H1 (cell line): Measurements from ENCODE around the gene AKAP12. TPM values are rescaled to one million over a fixed set of nuclear protein-coding genes. Genes with fewer than 3 reads are reported as not detected.
A peak's percentile ranks its signal among the peaks of the same experiment; 100 is the strongest.

Experiments
- CTCF ChIA-PET: fragments of 300-600 bp; sonication (Branson Sonifier 250); formaldehyde crosslinking; loops from one replicate; lab custom pipeline; 2021; ENCODE audit not compliant: partially characterized antibody; lab: Charles Lee
- POLR2A ChIA-PET: fragments of 300-600 bp; sonication (Branson Sonifier 250); formaldehyde crosslinking; loops from one replicate; lab custom pipeline; 2021; ENCODE audit warnings: inconsistent platforms; ENCODE audit not compliant: partially characterized antibody; lab: Charles Lee
- DNase-seq, 2 experiments: peaks; one replicate each; pipeline versions ENCODE4 v3.0.0 to v3.0.0-alpha.2; 2010 to 2022; ENCODE audit warnings: low spot score in 2 of 2, low read depth in 1 of 2, mixed read lengths in 1 of 2
- FAIRE-seq: peaks from 2 replicates; lab custom pipeline; 2011; peaks lifted over from hg19 to GRCh38; lab: Jason Lieb, UNC
- H2AFZ ChIP-seq: 2 replicates; pipeline ENCODE4 v1.8.1; 2012; ENCODE audit warnings: low read length, inconsistent platforms
- H2AK5ac ChIP-seq: 2 replicates; pipeline ENCODE4 v1.6.1; 2013; ENCODE audit warnings: low read depth, low read length
- H2BK120ac ChIP-seq: replicated peaks from 2 replicates; pipeline ENCODE3; 2013; ENCODE audit warnings: low read depth, low read length, inconsistent platforms
- H2BK12ac ChIP-seq: 2 replicates; pipeline ENCODE4 v1.6.1; 2013; ENCODE audit warnings: low read depth, low read length
- H2BK15ac ChIP-seq: 2 replicates; pipeline ENCODE4 v1.6.1; 2013; ENCODE audit warnings: low read length
- H2BK20ac ChIP-seq: 2 replicates; pipeline ENCODE4 v1.6.1; 2013; ENCODE audit warnings: low read length
- H2BK5ac ChIP-seq: 2 replicates; pipeline ENCODE4 v1.6.1; 2013; ENCODE audit warnings: low read depth, low read length
- H3K14ac ChIP-seq: 2 replicates; pipeline ENCODE4 v1.6.1; 2013; ENCODE audit warnings: inconsistent platforms; ENCODE audit not compliant: insufficient read length
- H3K18ac ChIP-seq: 2 replicates; pipeline ENCODE4 v1.6.1; 2013; ENCODE audit warnings: low read length; ENCODE audit errors: extremely low read depth
- H3K23ac ChIP-seq: 2 replicates; pipeline ENCODE4 v1.6.1; 2013; ENCODE audit warnings: inconsistent platforms; ENCODE audit not compliant: insufficient read length
- H3K23me2 ChIP-seq: 2 replicates; pipeline ENCODE4 v1.6.1; 2013; ENCODE audit warnings: low read depth, low read length
- H3K27ac ChIP-seq: 2 replicates; pipeline ENCODE4 v1.6.1; 2011; ENCODE audit warnings: low read depth, low read length, inconsistent platforms
- H3K27me3 ChIP-seq, 4 experiments: replicated peaks in 1 of 4; 1 replicate in 1 of 4; 2 replicates in 3 of 4; pipeline versions ENCODE4 v1.6.1 to v1.8.1; 2011 to 2013; ENCODE audit warnings: low read length in 3 of 4, mild to moderate bottlenecking in 3 of 4, inconsistent platforms in 2 of 4, mixed read lengths in 2 of 4, moderate library complexity in 1 of 4; ENCODE audit not compliant: control insufficient read depth in 3 of 4, insufficient read depth in 3 of 4; ENCODE audit errors: extremely low read depth in 1 of 4
- H3K36me3 ChIP-seq, 4 experiments: 2 replicates each; pipeline versions ENCODE4 v1.6.1 to v1.8.1; 2011 to 2013; ENCODE audit warnings: mild to moderate bottlenecking in 4 of 4, low read length in 3 of 4, moderate library complexity in 2 of 4, control low read depth in 1 of 4, inconsistent platforms in 1 of 4; ENCODE audit not compliant: insufficient read depth in 4 of 4, control insufficient read depth in 2 of 4
- H3K4ac ChIP-seq: replicated peaks from 2 replicates; pipeline ENCODE3; 2013; ENCODE audit warnings: low read length, low read depth, mixed read lengths, inconsistent platforms; ENCODE audit not compliant: insufficient read length
- H3K4me1 ChIP-seq, 4 experiments: replicated peaks in 1 of 4; 1 replicate in 1 of 4; 2 replicates in 3 of 4; pipeline versions ENCODE4 v1.6.1 to v1.8.1; 2011 to 2013; ENCODE audit warnings: low read length in 3 of 4, inconsistent platforms in 2 of 4, mixed read lengths in 1 of 4; ENCODE audit not compliant: insufficient read depth in 4 of 4, control insufficient read depth in 3 of 4
- H3K4me2 ChIP-seq, 2 experiments: 2 replicates each; pipeline versions ENCODE4 v1.6.1 to v1.8.1; 2011 to 2013; ENCODE audit warnings: low read depth in 2 of 2, low read length in 2 of 2, control low read depth in 1 of 2, inconsistent platforms in 1 of 2, mild to moderate bottlenecking in 1 of 2; ENCODE audit not compliant: insufficient read depth in 1 of 2
- H3K4me3 ChIP-seq, 4 experiments: fragments of 200-600, 300-600 bp in 1 of 4; sonication (generic), shearing (Covaris generic), sonication (Bioruptor Twin) in 1 of 4; 2 replicates each; pipeline versions ENCODE4 v1.5.1 to v1.8.1; 2011 to 2016; ENCODE audit warnings: low read length in 4 of 4, low read depth in 3 of 4, control low read depth in 2 of 4, inconsistent platforms in 2 of 4, mild to moderate bottlenecking in 2 of 4, mixed read lengths in 1 of 4, moderate library complexity in 1 of 4; ENCODE audit not compliant: insufficient read depth in 2 of 4; ENCODE audit errors: extremely low read depth in 1 of 4
- H3K56ac ChIP-seq: replicated peaks from 2 replicates; pipeline ENCODE3; 2013; ENCODE audit warnings: low read depth, mild to moderate bottlenecking, mixed read lengths, low read length, inconsistent platforms; ENCODE audit not compliant: insufficient read length
- H3K79me1 ChIP-seq: 2 replicates; pipeline ENCODE4 v1.6.1; 2013; ENCODE audit warnings: low read depth, low read length, control low read depth
- H3K79me2 ChIP-seq, 2 experiments: 2 replicates each; pipeline versions ENCODE4 v1.6.1 to v1.8.1; 2012 to 2013; ENCODE audit warnings: low read length in 2 of 2, mild to moderate bottlenecking in 2 of 2, inconsistent platforms in 1 of 2; ENCODE audit not compliant: insufficient read depth in 2 of 2, control insufficient read depth in 1 of 2
- H3K9ac ChIP-seq, 4 experiments: replicated peaks in 1 of 4; 1 replicate in 1 of 4; 2 replicates in 3 of 4; pipeline versions ENCODE4 v1.6.1 to v1.8.1; 2011 to 2013; ENCODE audit warnings: low read depth in 3 of 4, low read length in 3 of 4, control low read depth in 2 of 4, mild to moderate bottlenecking in 2 of 4, moderate library complexity in 2 of 4, inconsistent platforms in 1 of 4; ENCODE audit errors: extremely low read depth in 1 of 4
- H3K9me3 ChIP-seq, 2 experiments: 2 replicates each; pipeline versions ENCODE4 v1.6.1 to v1.8.1; 2012 to 2013; ENCODE audit warnings: mild to moderate bottlenecking in 2 of 2, moderate library complexity in 2 of 2, control low read depth in 1 of 2, inconsistent platforms in 1 of 2, low read depth in 1 of 2, low read length in 1 of 2, mixed read lengths in 1 of 2; ENCODE audit not compliant: insufficient read depth in 2 of 2
- H4K20me1 ChIP-seq, 2 experiments: replicated peaks in 1 of 2; 2 replicates each; pipeline versions ENCODE3 to v1.8.1; 2011 to 2013; ENCODE audit warnings: inconsistent platforms in 2 of 2, low read length in 2 of 2, mild to moderate bottlenecking in 1 of 2; ENCODE audit not compliant: insufficient read depth in 2 of 2, control insufficient read depth in 1 of 2
- H4K5ac ChIP-seq: 2 replicates; pipeline ENCODE4 v1.6.1; 2013; ENCODE audit warnings: low read length, low read depth, mixed read lengths, inconsistent platforms; ENCODE audit not compliant: insufficient read length
- H4K8ac ChIP-seq: 2 replicates; pipeline ENCODE4 v1.8.0; 2013; ENCODE audit warnings: mild to moderate bottlenecking, moderate library complexity, low read length, inconsistent platforms; ENCODE audit not compliant: insufficient read depth; ENCODE audit errors: extremely low read depth
- H4K91ac ChIP-seq: replicated peaks from 2 replicates; pipeline ENCODE3; 2013; ENCODE audit warnings: low read length, mixed read lengths, inconsistent platforms; ENCODE audit not compliant: insufficient read length
- MAFK ChIP-seq: IDR thresholded peaks from 2 replicates; pipeline ENCODE4 v1.6.1; 2012; ENCODE audit warnings: low read depth, mild to moderate bottlenecking, improper control_type of control experiment, low read length
- RBBP5 ChIP-seq: IDR thresholded peaks from 2 replicates; pipeline ENCODE4 v1.7.1; 2012; ENCODE audit warnings: low read depth, mild to moderate bottlenecking, inconsistent platforms, low read length, moderate library complexity, borderline replicate concordance
- WGBS, 2 experiments: shearing (Covaris generic) in 1 of 2; methylation state at CpG; one replicate each; pipeline versions ENCODE4 v1.1.6 to v1.1.7; 2013 to 2015; ENCODE audit warnings: low lambda C conversion rate in 2 of 2, mixed read lengths in 2 of 2, inconsistent platforms in 1 of 2, low coverage in 1 of 2, missing lambda C conversion rate in 1 of 2; ENCODE audit not compliant: insufficient replicate concordance in 2 of 2, insufficient coverage in 1 of 2, insufficient read length in 1 of 2; ENCODE audit errors: extremely low coverage in 1 of 2, missing lambda C conversion rate in 1 of 2; 5-methylcytosine and 5-hydroxymethylcytosine counted together
- polyA plus RNA-seq, 7 experiments: library from polyadenylated mRNA; depleted of rRNA in 3 of 7; stranded (reverse) in 5 of 7; unstranded in 2 of 7; fragments of >200 nt in 5 of 7; fragments of 200-250 nt in 2 of 7; gene quantifications; 1 replicate in 5 of 7; 2 replicates in 1 of 7; 4 replicates in 1 of 7; pipeline versions ENCODE4 v1.2.1 to v1.2.3, GENCODE V29; 2011 to 2013; ENCODE audit warnings: missing spikeins in 2 of 7, mixed read lengths in 2 of 7
- total RNA-seq: library from RNA; stranded (reverse); fragmentation: NEBNext Ultra II Directional; extraction: Animal tissue kit (Norgen Biotek cat#: 25700); gene quantifications from 2 replicates; pipeline ENCODE4 v1.2.1, GENCODE V29; 2021

Gene AKAP12
- total and polyA plus RNA-seq, 2 of the 8 experiments (the other 6 are each of a cell fraction or from before 2014, with no cell fraction given), result 14.6 to 79.2 TPM

DNA sequence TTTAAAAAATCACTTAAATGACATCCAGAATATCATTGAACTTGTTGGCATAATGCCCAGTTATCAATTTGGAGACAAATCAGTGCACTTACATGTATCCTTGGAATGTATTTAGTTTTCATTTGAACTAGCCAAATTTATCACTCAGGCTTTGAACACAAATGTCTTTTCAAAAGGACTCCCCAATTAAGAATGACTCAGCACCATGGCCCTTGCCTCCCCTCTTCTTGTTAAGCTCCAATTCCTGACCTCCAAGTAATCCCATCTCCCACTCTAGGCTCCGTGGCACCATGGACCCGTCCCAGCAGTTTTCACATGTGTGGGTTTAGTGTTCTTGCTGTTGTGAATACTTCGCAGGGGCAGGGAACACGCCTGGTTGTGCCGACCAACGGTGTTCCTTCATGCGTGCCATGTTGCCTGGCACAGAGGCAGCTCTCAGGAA is 2.7 kb downstream of the AKAP12 start:
- H3K14ac ChIP-seq, result no peak overlapping the region
- no peak overlapping the region for H4K5ac ChIP-seq
- no peak overlapping the region for H2BK15ac ChIP-seq
- no peaks in the 10 kb centered on the region for H3K36me3 ChIP-seq
- TF ChIP-seq MAFK (peak; percentile 8; the same call in 1 of the 2 replicates), RBBP5 (no peak)
- peaks cover 0 to 45% of the 10 kb centered on the region in 2 experiments for H3K79me2 ChIP-seq
- ChIA-PET CTCF (interaction anchor here (0.6 to 2.0 kb wide), 3 partner anchors 27 to 228 kb away, joined by 3 to 8 read pairs (median 4); no protein-coding TSS in a partner anchor), POLR2A (interaction anchor here (3.6 to 4.3 kb wide), 3 partner anchors 12 to 22 kb away, joined by 16 to 24 read pairs (median 23); no protein-coding TSS in a partner anchor)
- no peak for FAIRE-seq
- no peak overlapping the region for H2BK120ac ChIP-seq
- H3K4me1 ChIP-seq, result peaks cover 3 to 12% (median 9%) of the 10 kb centered on the region in 4 experiments; a peak in 6 of 7 replicates
- H3K4me2 ChIP-seq, result peak overlapping the region; percentile 74 to 98
- no peak overlapping the region for H2BK20ac ChIP-seq
- peaks cover 15% of the 10 kb centered on the region for H3K23me2 ChIP-seq
- no peak overlapping the region for H4K91ac ChIP-seq
- H2BK12ac ChIP-seq, result no peak overlapping the region
- 0 out of 7 replicates have a peak overlapping the region, but pooled peaks of 1 of the 4 experiments have one; percentile 34 for H3K9ac ChIP-seq
- no peak overlapping the region for H3K18ac ChIP-seq
- no peaks in the 10 kb centered on the region for H3K9me3 ChIP-seq
- no peak overlapping the region for H3K56ac ChIP-seq
- H3K4ac ChIP-seq, result no peak overlapping the region
- no peak overlapping the region for H4K8ac ChIP-seq
- WGBS, 2 experiments, result 79% methylated on average over 7 of the region's 7 CpGs; no CpG with 5 or more reads in 1 of the 2 experiments
- no peak overlapping the region for H3K27ac ChIP-seq
- H2AFZ ChIP-seq, result no peak overlapping the region
- peaks cover 0 to 2% of the 10 kb centered on the region in 2 experiments for H4K20me1 ChIP-seq
- no peak overlapping the region for H3K23ac ChIP-seq
- H3K79me1 ChIP-seq, result peaks cover 3% of the 10 kb centered on the region; the same call in 1 of the 2 replicates
- H3K27me3 ChIP-seq, result 0 out of 7 replicates have a peak, but pooled peaks cover 0 to 3% (median 0%) of the 10 kb centered on the region in 4 experiments
- no peak overlapping the region for H2BK5ac ChIP-seq
- no peak for DNase-seq
- H3K4me3 ChIP-seq, result peak overlapping the region in 1 of 4 experiments; percentile 97; a peak in 2 of 8 replicates
- H2AK5ac ChIP-seq, result no peak overlapping the region
